ENCODE data around the gene SLC16A1.

DNA sequence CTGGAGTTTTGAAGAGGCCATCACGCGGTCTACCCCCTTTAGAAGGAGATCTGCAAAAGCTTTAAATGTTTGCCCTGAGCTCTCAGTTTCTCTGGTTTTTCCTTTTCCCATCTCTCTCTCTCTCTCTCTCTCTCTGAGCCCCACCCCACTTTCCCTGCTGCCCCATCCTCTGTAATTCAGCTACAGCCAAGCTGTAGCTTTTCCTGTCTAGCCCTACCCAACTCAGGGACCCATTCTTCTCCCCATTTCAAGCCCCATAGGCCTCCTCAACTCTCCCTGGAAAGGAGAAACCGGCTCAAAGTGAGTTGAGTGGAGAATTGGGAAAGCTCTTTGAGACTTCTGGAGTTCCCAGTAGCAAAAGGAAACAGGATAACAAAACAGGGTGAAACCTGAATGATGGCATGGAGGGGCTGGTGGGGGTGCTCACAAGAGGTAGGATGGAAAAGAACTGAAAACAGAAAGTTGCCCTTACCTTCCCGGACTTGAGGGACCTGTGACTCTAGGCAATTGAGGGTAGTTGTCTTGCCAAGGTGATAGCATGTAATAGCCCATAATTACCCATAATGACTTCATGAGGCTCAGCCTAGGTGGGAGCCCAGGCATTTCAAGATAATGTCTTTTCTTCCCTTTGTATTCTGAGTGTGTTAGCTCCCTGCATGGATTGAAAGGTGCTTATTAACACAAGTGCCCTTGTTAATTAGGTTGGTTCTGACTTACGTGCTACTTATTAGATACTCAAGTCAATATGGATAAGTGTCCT, 84.9 kb downstream of the SLC16A1 start:
- TF ChIP-seq GATA3 (IDR thresholded peaks at IDR 0.05; ENCODE audit: low read depth, low read length) (no peak), GATA2 (IDR thresholded peaks at IDR 0.05; ENCODE audit: low read depth, low read length) (no peak)

Measured in SH-SY5Y (cell line).